AG09309 (cell line): ENCODE results near the gene DNAJC15.

ENCODE experiments used
- DNase-seq: peaks from one replicate; pipeline ENCODE4 v3.0.0-alpha.2; 2010; ENCODE audit warnings: low read depth
- H3K4me3 ChIP-seq: 2 replicates; pipeline ENCODE4 v1.5.1; 2011; ENCODE audit warnings: mild to moderate bottlenecking, low read depth, low read length, moderate library complexity; ENCODE audit not compliant: control insufficient read depth
- CTCF ChIP-seq: IDR thresholded peaks from 2 replicates; pipeline ENCODE4 v1.5.1; 2011; ENCODE audit warnings: mild to moderate bottlenecking, low read depth, low read length, inconsistent platforms; ENCODE audit not compliant: insufficient read depth, control insufficient read depth; ENCODE audit errors: missing control alignments

Gene DNAJC15

GRCh38 chr13:43159026-43159461, 135.7 kb downstream of the DNAJC15 start:
- no peak overlapping the region for H3K4me3 ChIP-seq
- DNase-seq: no peak
- no peak for TF ChIP-seq CTCF
